B cell (primary cell): ENCODE data around the gene KLF5. TPM values are rescaled to one million over a fixed set of nuclear protein-coding genes. Genes with fewer than 3 reads are reported as not detected.
"Not testable (repeated sequence)": the region's sequence is repeated elsewhere in the genome, so short reads cannot be mapped to it uniquely, and the experiment has no call there.

ENCODE experiments used
- ATAC-seq: fragments of 200-7000 bp; cut with Tn5 transposase; one replicate; pipeline ENCODE4 v1.10.0; 2021; ENCODE audit warnings: low read depth, mild to moderate bottlenecking, moderate number of reproducible peaks, moderate library complexity
- CTCF ChIA-PET: fragments of 350-600 bp; sonication (Branson Sonifier 250); formaldehyde crosslinking; loops from one replicate; lab custom pipeline; 2021; ENCODE audit warnings: antibody characterized with exemption, inconsistent platforms; lab: Charles Lee
- POLR2A ChIA-PET: fragments of 350-600 bp; sonication (Branson Sonifier 250); formaldehyde crosslinking; loops from one replicate; lab custom pipeline; 2021; ENCODE audit warnings: antibody characterized with exemption; lab: Charles Lee
- DNase-seq: peaks from one replicate; pipeline ENCODE4 v3.0.0; 2013
- H2AFZ ChIP-seq: 2 replicates; pipeline ENCODE4 v1.6.1; 2012; ENCODE audit warnings: mild to moderate bottlenecking, low read depth, low read length; ENCODE audit not compliant: insufficient read depth, poor library complexity, severe bottlenecking
- H3K27ac ChIP-seq, 2 donors: 1 replicate in 1 of 2; 2 replicates in 1 of 2; pipeline ENCODE4 v1.5.1; 2012 to 2013; ENCODE audit warnings: low read length in 2 of 2, mild to moderate bottlenecking in 2 of 2, moderate library complexity in 1 of 2
- H3K27me3 ChIP-seq, 4 experiments: fragments of 200-600 bp in 1 of 4; sonication (generic) in 1 of 4; replicated peaks in 1 of 4; 1 replicate in 2 of 4; 2 replicates in 2 of 4; pipeline versions ENCODE4 v1.6.1 to v1.7.0; 2013 to 2016; ENCODE audit warnings: low read length in 3 of 4, mild to moderate bottlenecking in 2 of 4, mixed read lengths in 1 of 4, moderate library complexity in 1 of 4; ENCODE audit not compliant: insufficient read depth in 4 of 4, control insufficient read depth in 3 of 4; ENCODE audit errors: control extremely low read depth in 1 of 4
- H3K36me3 ChIP-seq, 2 experiments: replicated peaks in 1 of 2; 1 replicate in 1 of 2; 2 replicates in 1 of 2; pipeline versions ENCODE4 v1.6.1 to v1.7.1; 2013; ENCODE audit warnings: low read length in 1 of 2; ENCODE audit not compliant: insufficient read depth in 2 of 2, control insufficient read depth in 1 of 2; ENCODE audit errors: control extremely low read depth in 1 of 2, extremely low read depth in 1 of 2
- H3K4me1 ChIP-seq, 2 donors: fragments of 200-600 bp in 1 of 2; sonication (generic) in 1 of 2; 1 replicate in 1 of 2; 2 replicates in 1 of 2; pipeline versions ENCODE4 v1.5.1 to v1.6.1; 2013 to 2017; ENCODE audit warnings: low read length in 2 of 2; ENCODE audit not compliant: control insufficient read depth in 2 of 2, insufficient read depth in 2 of 2
- H3K4me2 ChIP-seq: replicated peaks from 2 replicates; pipeline ENCODE3; 2012; ENCODE audit warnings: mild to moderate bottlenecking, low read depth, low read length; ENCODE audit not compliant: poor library complexity, severe bottlenecking
- H3K4me3 ChIP-seq, 5 experiments: fragments of 200-600 bp in 1 of 5; sonication (generic) in 1 of 5; 1 replicate in 3 of 5; 2 replicates in 2 of 5; pipeline versions ENCODE4 v1.5.1 to v1.7.0; 2011 to 2016; ENCODE audit warnings: low read length in 4 of 5, mild to moderate bottlenecking in 4 of 5, low read depth in 2 of 5, control low read depth in 1 of 5, moderate library complexity in 1 of 5; ENCODE audit not compliant: insufficient read depth in 1 of 5; ENCODE audit errors: control extremely low read depth in 1 of 5, extremely low read depth in 1 of 5
- H3K79me2 ChIP-seq: fragments of 200-600 bp; sonication (generic); one replicate; pipeline ENCODE4 v1.6.0; 2016; ENCODE audit warnings: low read length; ENCODE audit not compliant: control insufficient read depth, insufficient read depth
- H3K9ac ChIP-seq: fragments of 200-600 bp; sonication (generic); 2 replicates; pipeline ENCODE4 v1.6.1; 2017; ENCODE audit warnings: mild to moderate bottlenecking, low read length, moderate library complexity
- H3K9me3 ChIP-seq, 3 donors: one replicate each; pipeline versions ENCODE4 v1.6.1 to v1.7.1; 2013; ENCODE audit warnings: low read length in 2 of 3; ENCODE audit not compliant: control insufficient read depth in 2 of 3, insufficient read depth in 1 of 3; ENCODE audit errors: control extremely low read depth in 1 of 3
- H4K20me1 ChIP-seq: 2 replicates; pipeline ENCODE4 v1.6.0; 2012; ENCODE audit warnings: mild to moderate bottlenecking, low read length; ENCODE audit not compliant: insufficient read depth, control insufficient read depth, poor library complexity, severe bottlenecking
- H3K27ac Mint-ChIP-seq: one replicate; pipeline ENCODE4 v1.8.0; 2021; ENCODE audit warnings: mixed read lengths
- H3K27me3 Mint-ChIP-seq: one replicate; pipeline ENCODE4 v1.8.0; 2021; ENCODE audit warnings: mixed read lengths
- H3K4me1 Mint-ChIP-seq: one replicate; pipeline ENCODE4 v1.8.0; 2021; ENCODE audit warnings: mixed read lengths
- H3K4me3 Mint-ChIP-seq: one replicate; pipeline ENCODE4 v1.8.0; 2021; ENCODE audit warnings: mixed read lengths
- H3K9me3 Mint-ChIP-seq: one replicate; pipeline ENCODE4 v1.8.0; 2022; ENCODE audit warnings: mixed read lengths; ENCODE audit not compliant: insufficient read depth
- CTCF ChIP-seq: fragments of 200-600 bp; IDR thresholded peaks from one replicate; pipeline ENCODE4 v1.8.0; 2022; ENCODE audit warnings: antibody characterized with exemption, mild to moderate bottlenecking
- EZH2 ChIP-seq: IDR thresholded peaks from 2 replicates; pipeline ENCODE4 v1.6.1; 2012; ENCODE audit warnings: borderline replicate concordance, low read depth, mild to moderate bottlenecking, moderate library complexity, low read length; ENCODE audit not compliant: insufficient read depth, poor library complexity, severe bottlenecking
- WGBS: methylation state at CpG from one replicate; pipeline ENCODE4 v1.1.5; 2013; ENCODE audit warnings: missing lambda C conversion rate; ENCODE audit not compliant: insufficient coverage; 5-methylcytosine and 5-hydroxymethylcytosine counted together
- intact Hi-C: fragments of 100-400 bp; cut with micrococcal nuclease; formaldehyde crosslinking; loops from one replicate; pipeline ENCODE4 v1.10.0; 2022
- polyA plus RNA-seq: library from polyadenylated mRNA; depleted of rRNA; stranded (reverse); fragments of >200 nt; gene quantifications from 2 replicates; pipeline ENCODE4 v1.2.3, GENCODE V29; 2012
- total RNA-seq, 2 donors: library from RNA; stranded (reverse); fragments of 120-200 nt in 1 of 2; gene quantifications; 1 replicate in 1 of 2; 2 replicates in 1 of 2; pipeline versions ENCODE4 v1.2.3 to v1.2.4, GENCODE V29; 2013 to 2022

The KLF5 gene
- total and polyA plus RNA-seq, 2 donors (not counting 1 experiment from before 2014, with no cell fraction given), result 0.94 to 1.5 TPM

- no peaks in the 10 kb centered on the region for H4K20me1 ChIP-seq
- 50% methylated on average over 2 of the region's 5 CpGs for WGBS
- H3K36me3 ChIP-seq, result no peaks in the 10 kb centered on the region
- no peaks in the 10 kb centered on the region for H3K4me1 Mint-ChIP-seq
- no peak for DNase-seq
- H3K27ac Mint-ChIP-seq, result no peak overlapping the region
- H3K79me2 ChIP-seq, result no peaks in the 10 kb centered on the region
- no peak overlapping the region for H3K4me2 ChIP-seq
- H3K9ac ChIP-seq, result no peak overlapping the region
- ATAC-seq, result no peak
- no peak overlapping the region for H3K4me3 Mint-ChIP-seq
- no peak for TF ChIP-seq EZH2
- no peak for TF ChIP-seq CTCF
- H3K27me3 ChIP-seq, result no peaks in the 10 kb centered on the region
- H3K9me3 ChIP-seq, result no peaks in the 10 kb centered on the region
- H3K4me1 ChIP-seq, result no peaks in the 10 kb centered on the region
- no peak overlapping the region for H2AFZ ChIP-seq
- CTCF ChIA-PET, result no interaction called here
- H3K9me3 Mint-ChIP-seq, result no peaks in the 10 kb centered on the region
- H3K4me3 ChIP-seq, result no peak overlapping the region
- no peaks in the 10 kb centered on the region for H3K27me3 Mint-ChIP-seq
- POLR2A ChIA-PET, result no interaction called here
- H3K27ac ChIP-seq, result no peak overlapping the region
- intact Hi-C loops, result no loop called here
These were observed 37.8 kb downstream of the KLF5 start for GRCh38 chr13:73096638-73097037.

GRCh38 chr13:73100781-73101180, 42.0 kb downstream of the KLF5 start:
- intact Hi-C loops, H3K4me1 Mint-ChIP-seq, DNase-seq, POLR2A ChIA-PET, H3K9me3 ChIP-seq, H3K36me3 ChIP-seq, H4K20me1 ChIP-seq, H3K27me3 ChIP-seq, H3K27me3 Mint-ChIP-seq, H3K27ac Mint-ChIP-seq, H3K79me2 ChIP-seq, H3K9me3 Mint-ChIP-seq, H3K4me3 ChIP-seq, H3K4me1 ChIP-seq, ATAC-seq, H3K27ac ChIP-seq, H3K4me3 Mint-ChIP-seq, H2AFZ ChIP-seq, H3K4me2 ChIP-seq, CTCF ChIA-PET, H3K9ac ChIP-seq: not testable (repeated sequence)
- WGBS, result 100% methylated on average over 1 of the region's 10 CpGs
